Activated naive CD4-positive, alpha-beta T cell treated with anti-CD3 and anti-CD28 coated beads, Interleukin-2, amount 10 ng/mL, durations not matched to agents 7 days and 5 days (primary cell): ENCODE measurements around the gene TFF2.

Experiments used
- CTCF ChIA-PET: fragments of 350-600 bp; sonication (Branson Sonifier 250); formaldehyde crosslinking; loops from one replicate; lab custom pipeline; 2021; ENCODE audit warnings: antibody characterized with exemption; lab: Charles Lee
- DNase-seq: peaks from one replicate; pipeline ENCODE4 v3.0.0-alpha.2; 2020
- H3K27ac Mint-ChIP-seq: one replicate; pipeline ENCODE4 v1.8.0; 2021; ENCODE audit warnings: mild to moderate bottlenecking, moderate library complexity, mixed read lengths
- H3K27me3 Mint-ChIP-seq: one replicate; pipeline ENCODE4 v1.8.0; 2021; ENCODE audit warnings: mild to moderate bottlenecking, mixed read lengths
- H3K36me3 Mint-ChIP-seq: one replicate; pipeline ENCODE4 v1.8.0; 2021; ENCODE audit warnings: mixed read lengths
- H3K4me1 Mint-ChIP-seq: one replicate; pipeline ENCODE4 v1.8.0; 2021; ENCODE audit warnings: mixed read lengths
- H3K4me3 Mint-ChIP-seq: one replicate; pipeline ENCODE4 v1.8.0; 2021; ENCODE audit warnings: mild to moderate bottlenecking, moderate library complexity, mixed read lengths
- H3K9me3 Mint-ChIP-seq: one replicate; pipeline ENCODE4 v1.8.0; 2021; ENCODE audit warnings: mixed read lengths

Gene TFF2

DNA sequence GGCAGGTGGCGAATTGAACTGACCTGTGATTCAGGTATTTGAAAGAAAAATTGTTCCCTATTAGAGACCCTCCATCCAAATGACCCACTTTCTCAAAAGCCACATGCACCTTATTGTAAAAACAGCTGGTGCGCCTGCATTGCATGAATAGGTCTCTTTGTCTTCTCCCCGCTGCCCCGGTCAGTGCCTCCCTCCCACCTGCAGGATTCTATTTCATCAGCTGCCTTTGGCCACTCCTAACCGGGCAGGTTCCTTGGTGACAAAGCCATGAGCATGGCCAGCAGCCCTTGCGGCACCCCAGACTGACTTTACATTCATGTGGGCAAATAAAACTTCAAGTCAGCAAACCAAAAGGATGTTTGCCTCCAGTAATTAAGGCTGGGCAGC lies 38.6 kb upstream of the TFF2 start:
- no peak overlapping the region for H3K4me3 Mint-ChIP-seq

DNA sequence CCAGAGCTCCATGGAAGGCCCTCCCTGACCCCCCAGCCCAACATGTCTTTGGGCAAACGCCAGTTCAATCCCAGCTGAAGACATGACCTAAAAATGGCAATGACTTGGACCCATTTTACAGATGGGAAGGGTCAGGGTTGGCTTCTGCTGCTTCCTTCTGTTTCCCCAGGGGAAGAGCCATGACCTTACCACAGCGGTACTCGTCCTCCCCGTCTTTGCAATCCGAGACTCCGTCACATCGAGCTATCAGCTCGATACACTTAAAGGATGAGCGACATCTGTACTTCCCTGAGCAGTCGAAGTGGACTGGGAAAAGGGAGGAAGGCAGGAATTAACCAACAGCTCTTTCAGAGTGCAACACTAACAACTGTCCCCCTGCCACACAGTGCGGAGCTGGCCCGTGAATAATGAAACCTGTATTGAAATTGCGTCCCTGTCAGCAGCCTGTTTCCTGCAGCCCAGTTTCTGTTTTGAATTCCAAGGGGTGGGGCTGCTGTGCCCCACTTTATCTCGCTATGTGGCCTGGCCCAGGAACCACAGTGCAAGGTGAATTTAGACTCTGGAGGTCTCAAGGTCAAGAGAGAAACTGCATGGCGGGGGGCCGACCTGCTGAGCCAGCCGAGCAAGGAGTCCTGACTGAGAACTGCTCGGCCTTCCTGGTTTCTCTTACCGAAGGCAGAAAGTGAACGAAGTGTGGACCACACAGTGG lies 38.1 kb upstream of the TFF2 start:
- H3K4me3 Mint-ChIP-seq: no peak overlapping the region
- peaks cover 84% of the 10 kb centered on the region for H3K4me1 Mint-ChIP-seq
- CTCF ChIA-PET: interaction anchor here (1.0 to 1.2 kb wide), 3 partner anchors 9 to 27 kb away, joined by 3 read pairs; partner anchors contain the start of gene UBASH3A

More for the DNA sequence above, 38.6 kb upstream of the TFF2 start:
- DNase-seq: no peak
- Mint-ChIP-seq H3K27me3 (peaks cover under 1% of the 10 kb centered on the region), H3K9me3 (peaks cover 5% of the 10 kb centered on the region), H3K27ac (no peak overlapping the region), H3K36me3 (peaks cover 29% of the 10 kb centered on the region), H3K4me1 (peaks cover 82% of the 10 kb centered on the region)
- CTCF ChIA-PET: no interaction called here

DNA sequence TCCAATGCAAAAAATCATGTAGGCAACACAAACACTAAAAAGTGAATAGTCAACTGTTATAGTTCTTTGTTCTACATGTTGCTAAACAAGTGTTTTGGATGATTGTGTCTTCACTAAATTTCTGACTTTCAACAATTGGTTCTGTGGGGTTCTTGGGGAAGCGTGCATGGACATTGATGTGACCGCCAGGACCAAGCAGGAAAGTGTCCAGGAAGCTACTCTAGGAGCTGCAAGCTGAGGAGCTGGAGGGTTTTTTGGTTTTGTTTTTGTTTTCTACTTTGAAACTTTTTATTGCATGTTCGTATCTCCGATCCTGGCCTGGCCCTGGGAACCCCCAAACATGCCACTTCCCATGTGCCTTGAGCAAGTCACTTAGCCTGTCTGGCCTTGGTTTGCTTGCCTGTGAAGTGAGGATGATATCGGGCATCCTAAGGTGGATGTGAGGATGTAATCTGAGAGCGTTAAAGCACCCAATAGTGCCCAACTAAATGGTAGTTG lies 37.1 kb upstream of the TFF2 start:
- DNase-seq: no peak
- Mint-ChIP-seq H3K27ac (no peak overlapping the region), H3K27me3 (no peaks in the 10 kb centered on the region), H3K4me1 (peaks cover 76% of the 10 kb centered on the region), H3K4me3 (no peak overlapping the region), H3K9me3 (peaks cover 5% of the 10 kb centered on the region), H3K36me3 (peaks cover 34% of the 10 kb centered on the region)
- CTCF ChIA-PET: interaction anchor here (1.0 to 1.2 kb wide), 4 partner anchors 8 to 26 kb away, joined by 3 read pairs; partner anchors contain the start of gene UBASH3A

More for the DNA sequence above, 38.1 kb upstream of the TFF2 start:
- DNase-seq: no peak
- Mint-ChIP-seq H3K36me3 (peaks cover 33% of the 10 kb centered on the region), H3K27ac (no peak overlapping the region), H3K27me3 (no peaks in the 10 kb centered on the region), H3K9me3 (peaks cover 5% of the 10 kb centered on the region)

DNA sequence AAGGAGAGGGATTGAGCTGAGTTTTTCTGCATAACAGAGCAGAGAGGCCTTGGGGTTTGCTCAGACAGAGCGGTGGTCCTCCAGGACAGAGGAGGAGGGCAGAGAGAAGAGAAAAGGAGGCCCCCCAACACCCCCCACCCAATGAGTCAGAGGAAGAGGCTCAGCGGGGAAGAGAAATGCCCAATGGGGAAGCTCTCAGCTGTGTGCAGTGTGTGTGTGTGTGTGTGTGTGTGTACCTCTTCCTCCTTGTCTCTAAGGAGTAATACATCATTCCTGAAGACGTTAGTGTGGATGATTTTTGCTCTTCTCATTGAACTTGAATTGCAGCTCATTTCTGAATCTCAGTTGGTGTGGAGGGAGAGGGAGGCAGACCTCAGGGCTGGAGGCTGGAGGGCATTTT lies 36.4 kb upstream of the TFF2 start:
- peaks cover 72% of the 10 kb centered on the region for H3K4me1 Mint-ChIP-seq
- H3K27me3 Mint-ChIP-seq: no peaks in the 10 kb centered on the region
- DNase-seq: no peak
- H3K36me3 Mint-ChIP-seq: peaks cover 37% of the 10 kb centered on the region
- H3K27ac Mint-ChIP-seq: peak overlapping the region; percentile 5
- H3K9me3 Mint-ChIP-seq: peaks cover 12% of the 10 kb centered on the region
- CTCF ChIA-PET: interaction anchor here (1.2 kb wide), 1 partner anchor 49 kb away, joined by 3 read pairs; no protein-coding TSS in a partner anchor
- no peak overlapping the region for H3K4me3 Mint-ChIP-seq

DNA sequence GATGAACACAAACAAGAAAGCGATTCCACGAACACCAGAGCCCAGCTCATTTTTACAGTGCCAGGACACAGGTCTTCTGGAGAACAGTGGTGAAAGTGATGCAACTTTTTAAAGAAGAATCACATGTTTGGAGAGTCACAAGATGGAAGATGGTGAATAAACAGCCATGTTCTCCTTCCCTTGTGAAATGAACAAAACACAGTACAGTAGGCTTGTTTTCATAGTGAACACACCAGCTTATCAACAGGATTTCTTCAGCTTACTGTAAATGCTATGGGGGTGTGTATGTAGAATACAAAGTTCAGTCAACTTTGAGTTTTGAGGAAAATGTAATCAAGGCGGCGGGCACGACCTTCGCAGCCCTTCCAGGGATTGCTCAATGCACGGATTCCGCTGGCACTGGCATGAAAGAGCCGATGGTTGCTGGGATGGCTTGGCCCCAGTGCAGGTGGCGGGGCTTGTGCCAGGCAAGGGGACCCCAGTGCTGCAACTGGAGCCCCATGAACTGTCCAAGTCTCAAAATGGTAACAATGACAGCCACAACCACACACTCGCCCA lies 35.3 kb upstream of the TFF2 start:
- Mint-ChIP-seq H3K27ac (no peak overlapping the region), H3K4me1 (peaks cover 66% of the 10 kb centered on the region), H3K27me3 (no peaks in the 10 kb centered on the region), H3K4me3 (no peak overlapping the region), H3K9me3 (peaks cover 20% of the 10 kb centered on the region), H3K36me3 (peaks cover 39% of the 10 kb centered on the region)
- no peak for DNase-seq
- CTCF ChIA-PET: interaction anchor here (1.2 kb wide), 1 partner anchor 48 kb away, joined by 3 read pairs; no protein-coding TSS in a partner anchor

DNA sequence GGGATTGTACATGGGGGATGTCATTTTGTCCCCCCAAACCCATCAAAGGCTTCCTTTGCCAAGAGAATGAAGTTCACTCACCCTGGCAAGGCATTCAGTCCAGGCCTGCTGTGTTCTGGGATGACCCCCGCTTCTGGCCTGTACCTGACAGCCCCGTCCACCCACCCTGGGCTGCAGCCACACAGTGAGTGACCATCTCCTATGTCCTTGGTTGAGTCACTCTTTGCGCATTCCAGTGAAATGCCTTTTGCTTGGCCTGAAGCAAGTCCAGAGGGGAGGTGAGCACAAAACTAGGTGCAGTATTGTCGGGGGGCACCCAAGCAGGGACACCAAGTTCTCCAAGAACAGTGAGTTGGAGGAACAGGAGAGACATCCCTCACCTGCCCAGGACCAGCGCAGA lies 34.8 kb upstream of the TFF2 start:
- H3K27ac Mint-ChIP-seq: peak overlapping the region; percentile 55
- peaks cover 20% of the 10 kb centered on the region for H3K9me3 Mint-ChIP-seq
- CTCF ChIA-PET: interaction anchor here (1.2 kb wide), 1 partner anchor 47 kb away, joined by 3 read pairs; no protein-coding TSS in a partner anchor
- H3K4me1 Mint-ChIP-seq: peaks cover 61% of the 10 kb centered on the region
- H3K27me3 Mint-ChIP-seq: no peaks in the 10 kb centered on the region
- H3K4me3 Mint-ChIP-seq: no peak overlapping the region
- no peak for DNase-seq
- H3K36me3 Mint-ChIP-seq: peaks cover 37% of the 10 kb centered on the region

DNA sequence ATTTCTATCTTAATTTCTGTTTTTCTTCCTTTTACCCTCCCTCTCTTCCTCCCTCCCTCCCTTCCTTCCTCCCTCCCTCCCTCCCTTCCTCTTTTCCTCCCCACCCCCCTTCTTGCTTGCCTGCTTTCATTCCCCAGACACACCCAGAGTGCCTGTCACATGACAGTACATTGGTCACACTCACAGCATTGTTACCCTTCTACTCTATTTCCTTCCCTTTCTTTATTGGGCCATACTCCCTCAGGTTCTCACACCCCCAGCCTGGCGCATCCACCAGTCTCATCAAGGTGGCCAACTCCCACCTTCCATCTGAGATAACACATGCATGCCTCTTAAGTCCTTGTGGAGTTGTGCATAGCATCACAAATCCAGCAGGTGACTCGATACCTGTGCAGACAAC lies 34.2 kb upstream of the TFF2 start:
- H3K4me1 Mint-ChIP-seq: peaks cover 55% of the 10 kb centered on the region
- no peaks in the 10 kb centered on the region for H3K27me3 Mint-ChIP-seq
- no peak for DNase-seq
- peak overlapping the region; percentile 82 for H3K27ac Mint-ChIP-seq
- H3K4me3 Mint-ChIP-seq: no peak overlapping the region
- peaks cover 20% of the 10 kb centered on the region for H3K9me3 Mint-ChIP-seq
- peaks cover 37% of the 10 kb centered on the region for H3K36me3 Mint-ChIP-seq
- CTCF ChIA-PET: no interaction called here

DNA sequence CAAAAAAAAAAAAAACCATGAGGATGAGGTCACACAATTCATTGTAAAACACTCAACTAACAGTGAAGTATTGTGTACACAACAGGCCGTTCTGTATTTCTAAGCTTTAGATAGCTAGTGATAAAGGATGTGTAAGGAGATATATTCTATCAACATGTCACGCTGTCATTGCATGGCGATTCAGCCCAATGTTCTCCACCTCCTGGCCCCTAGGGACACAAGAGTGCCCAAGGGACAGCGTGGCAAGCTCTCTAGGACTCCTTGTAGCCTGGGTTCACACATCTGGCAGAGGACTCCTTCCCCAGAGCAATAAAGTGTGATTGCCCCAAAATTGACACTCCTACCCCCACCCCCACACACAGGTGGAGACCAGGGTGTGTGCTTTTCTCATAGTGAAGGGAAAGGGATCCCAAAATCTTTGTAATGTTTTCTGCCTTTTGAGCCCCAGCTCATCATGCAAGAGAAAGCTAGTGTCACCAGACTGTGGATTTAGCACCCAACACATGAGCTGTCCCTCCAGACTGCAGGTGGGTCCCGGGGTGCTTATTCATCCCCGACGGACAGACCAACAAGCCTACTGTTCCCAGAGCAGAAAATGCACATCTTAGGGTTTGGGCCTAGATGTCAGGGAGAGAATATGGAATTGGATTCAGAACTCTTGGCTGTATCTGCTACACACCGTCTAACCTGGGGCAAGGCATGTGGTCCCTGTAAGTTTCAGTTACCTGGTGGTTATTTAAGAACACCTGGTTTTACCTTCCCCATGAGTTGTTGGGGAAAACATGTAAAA lies 33.6 kb upstream of the TFF2 start:
- Mint-ChIP-seq H3K4me1 (peaks cover 48% of the 10 kb centered on the region), H3K27ac (no peak overlapping the region), H3K9me3 (peaks cover 20% of the 10 kb centered on the region), H3K27me3 (no peaks in the 10 kb centered on the region), H3K4me3 (no peak overlapping the region), H3K36me3 (peaks cover 37% of the 10 kb centered on the region)
- no peak for DNase-seq
- CTCF ChIA-PET: no interaction called here

DNA sequence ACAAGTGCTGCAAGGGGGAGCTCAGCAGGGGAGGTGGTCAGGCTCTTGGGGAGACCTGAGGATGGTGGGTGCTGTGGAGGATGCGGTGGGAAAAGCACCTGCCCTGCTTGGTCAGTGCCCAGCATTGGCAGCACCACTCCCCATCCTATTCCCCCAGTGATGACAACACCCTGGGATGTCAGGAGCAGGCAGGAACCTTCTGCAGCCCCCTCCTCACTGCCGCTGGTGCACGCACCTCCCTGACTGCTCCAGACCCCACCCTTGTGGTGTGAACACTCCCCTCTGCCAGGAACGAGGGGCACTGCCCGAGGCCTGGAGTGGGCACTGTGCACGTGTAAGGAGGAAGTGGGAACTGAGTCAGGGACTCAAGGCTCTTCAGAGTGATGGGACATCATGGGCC lies 32.5 kb upstream of the TFF2 start:
- Mint-ChIP-seq H3K27me3 (no peaks in the 10 kb centered on the region), H3K36me3 (peaks cover 33% of the 10 kb centered on the region), H3K9me3 (peaks cover 20% of the 10 kb centered on the region), H3K4me1 (peaks cover 38% of the 10 kb centered on the region), H3K4me3 (no peak overlapping the region), H3K27ac (no peak overlapping the region)
- DNase-seq: no peak
- CTCF ChIA-PET: interaction anchor here (3.0 kb wide), 1 partner anchor 9 kb away, joined by 13 read pairs; no protein-coding TSS in a partner anchor

DNA sequence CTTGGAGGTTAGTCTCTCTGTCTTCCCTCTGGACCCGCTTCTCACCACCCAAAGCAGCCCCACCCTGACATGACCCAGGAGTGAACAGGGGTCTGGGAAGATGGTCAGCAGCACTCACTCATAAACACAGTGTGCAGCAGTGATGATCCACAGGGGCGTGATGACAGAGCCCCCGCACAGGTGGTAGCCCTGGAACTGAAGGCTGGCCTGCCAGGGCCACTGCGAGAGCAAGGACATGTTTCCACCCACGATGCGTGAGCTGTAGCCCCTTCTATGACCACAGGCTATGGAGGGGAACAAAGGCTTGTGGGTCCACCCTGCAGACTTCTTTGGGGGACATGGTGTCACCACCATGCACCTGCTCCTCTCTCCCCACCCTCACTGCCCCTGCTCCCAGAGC lies 32.1 kb upstream of the TFF2 start:
- Mint-ChIP-seq H3K36me3 (peaks cover 33% of the 10 kb centered on the region), H3K4me1 (peaks cover 34% of the 10 kb centered on the region), H3K27ac (no peak overlapping the region), H3K4me3 (no peak overlapping the region), H3K27me3 (no peaks in the 10 kb centered on the region), H3K9me3 (peaks cover 20% of the 10 kb centered on the region)
- CTCF ChIA-PET: interaction anchor here (1.2 to 3.2 kb wide), 4 partner anchors 10 to 29 kb away, joined by 3 to 25 read pairs (median 8); partner anchors contain the start of gene UBASH3A
- DNase-seq: no peak

DNA sequence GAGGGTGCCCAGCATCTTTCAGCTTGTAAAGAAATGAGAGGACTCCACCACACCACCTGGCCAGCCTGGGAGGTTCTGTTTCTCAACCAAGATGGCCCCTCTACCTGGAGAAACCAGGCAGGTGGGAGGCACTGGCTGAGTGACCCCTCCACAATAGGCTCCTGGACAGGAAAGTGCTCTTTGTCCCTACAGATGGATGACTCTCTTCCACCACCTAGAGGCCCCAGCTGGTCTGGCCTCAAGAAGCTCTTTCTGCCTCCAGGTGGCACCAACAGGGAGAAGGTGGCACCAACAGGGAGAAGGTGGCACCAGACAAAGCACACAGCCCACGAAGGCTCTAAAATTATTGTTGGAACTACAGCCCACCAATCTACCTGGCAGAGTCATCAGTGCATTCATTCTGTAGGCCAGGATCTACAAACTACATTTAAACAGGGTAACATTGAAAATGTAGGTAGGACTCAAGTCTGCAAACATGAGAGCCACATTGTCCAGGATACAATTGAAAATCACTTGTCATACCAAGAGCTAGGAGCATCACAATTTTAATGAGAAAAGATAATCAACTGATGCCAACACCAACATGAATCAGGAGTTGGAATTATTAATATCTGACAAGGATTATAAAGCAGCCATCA lies 30.7 kb upstream of the TFF2 start:
- Mint-ChIP-seq H3K27me3 (peaks cover 7% of the 10 kb centered on the region), H3K27ac (no peak overlapping the region), H3K36me3 (peaks cover 23% of the 10 kb centered on the region), H3K4me3 (no peak overlapping the region), H3K9me3 (peaks cover 20% of the 10 kb centered on the region), H3K4me1 (peaks cover 22% of the 10 kb centered on the region)
- CTCF ChIA-PET: interaction anchor here (0.6 to 3.2 kb wide), 23 partner anchors 8 to 245 kb away, joined by 3 to 25 read pairs (median 4); partner anchors contain the start of gene UBASH3A
- DNase-seq: peak; percentile 67

DNA sequence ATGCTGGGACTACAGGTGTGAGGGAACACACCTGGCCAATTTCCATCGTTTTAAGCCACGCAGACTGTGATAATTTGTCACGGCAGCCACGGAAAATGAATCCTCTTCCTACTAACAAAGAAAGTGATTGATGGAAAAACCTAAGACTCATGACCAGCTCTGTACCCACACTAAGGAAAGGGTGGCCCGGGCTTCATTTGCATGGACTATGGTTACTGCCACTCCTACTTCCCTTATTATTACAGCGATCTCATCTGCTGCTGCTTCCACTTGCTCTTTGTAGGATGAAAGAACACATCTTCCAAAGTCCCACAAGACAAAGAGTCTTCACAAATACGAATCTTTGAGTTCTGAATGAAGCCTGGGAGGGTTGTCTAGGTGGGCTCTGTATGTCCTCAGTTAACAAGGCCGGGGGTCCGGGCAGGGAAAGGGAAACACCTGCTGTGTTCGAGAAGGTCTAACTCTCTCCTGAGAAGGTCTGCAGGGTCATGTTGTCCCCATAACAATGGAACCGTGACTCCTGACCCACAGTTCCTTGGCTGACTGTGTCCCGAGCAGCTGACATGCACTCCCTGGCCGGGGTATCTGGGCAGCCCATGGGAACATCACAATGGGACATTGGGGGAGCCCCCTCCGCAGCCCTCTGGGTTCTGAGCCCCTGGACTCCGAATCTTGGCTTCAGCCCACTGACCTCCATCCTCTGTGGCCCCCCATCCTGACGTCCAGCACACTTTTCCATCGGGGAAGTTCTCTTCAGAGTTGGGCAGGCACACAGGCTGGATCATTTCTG lies 28.8 kb upstream of the TFF2 start:
- CTCF ChIA-PET: interaction anchor here (1.3 to 3.2 kb wide), 2 partner anchors 8 to 25 kb away, joined by 3 to 25 read pairs; partner anchors contain the start of gene UBASH3A
- peaks cover 17% of the 10 kb centered on the region for H3K4me1 Mint-ChIP-seq
- peaks cover 15% of the 10 kb centered on the region for H3K9me3 Mint-ChIP-seq
- no peak overlapping the region for H3K27ac Mint-ChIP-seq
- H3K36me3 Mint-ChIP-seq: peaks cover 15% of the 10 kb centered on the region
- no peak for DNase-seq
- H3K27me3 Mint-ChIP-seq: peaks cover 19% of the 10 kb centered on the region
- no peak overlapping the region for H3K4me3 Mint-ChIP-seq

DNA sequence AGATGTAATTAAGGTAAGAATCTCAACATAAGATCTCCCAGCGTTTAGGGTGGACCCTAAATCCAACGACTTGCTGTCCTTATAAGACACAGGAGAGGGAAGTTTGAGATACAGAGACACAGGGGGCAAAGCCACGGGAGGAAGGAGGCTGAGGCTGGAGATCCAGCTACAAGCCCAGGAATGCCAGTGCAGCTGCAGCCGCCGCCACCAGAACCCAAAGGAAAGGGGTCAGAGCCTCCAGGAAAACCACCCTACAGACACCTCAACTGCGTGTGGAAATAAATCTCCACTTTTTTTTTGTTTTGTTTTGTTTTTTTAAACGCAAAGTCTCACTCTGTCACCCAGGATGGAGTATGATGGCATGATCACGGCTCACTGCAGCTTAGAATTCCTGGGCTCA lies 27.6 kb upstream of the TFF2 start:
- CTCF ChIA-PET: interaction anchor here (1.3 to 1.4 kb wide), 2 partner anchors 36 to 233 kb away, joined by 3 to 4 read pairs; no protein-coding TSS in a partner anchor
- peaks cover 15% of the 10 kb centered on the region for H3K9me3 Mint-ChIP-seq
- H3K4me3 Mint-ChIP-seq: no peak overlapping the region
- peaks cover 15% of the 10 kb centered on the region for H3K4me1 Mint-ChIP-seq
- H3K27ac Mint-ChIP-seq: no peak overlapping the region
- DNase-seq: no peak
- peaks cover 29% of the 10 kb centered on the region for H3K27me3 Mint-ChIP-seq
- H3K36me3 Mint-ChIP-seq: peaks cover 10% of the 10 kb centered on the region
